H9 (cell line): ENCODE results near the gene CDH22. TPM values are rescaled to one million over a fixed set of nuclear protein-coding genes. Genes with fewer than 3 reads are reported as not detected.

Experiments used
- DNase-seq: peaks from one replicate; pipeline ENCODE4 v3.0.0-alpha.2; 2017
- H2AFZ ChIP-seq: one replicate; pipeline ENCODE4 v1.6.1; 2013; ENCODE audit warnings: mild to moderate bottlenecking, low read length, control low read depth, moderate library complexity
- H2AK5ac ChIP-seq: 2 replicates; pipeline ENCODE4 v1.6.1; 2013; ENCODE audit warnings: low read length, control low read depth, mixed read lengths; ENCODE audit not compliant: insufficient read length
- H2BK120ac ChIP-seq: one replicate; pipeline ENCODE4 v1.6.1; 2013; ENCODE audit warnings: low read depth, mild to moderate bottlenecking, low read length, control low read depth, inconsistent platforms; ENCODE audit not compliant: poor library complexity, severe bottlenecking
- H2BK12ac ChIP-seq: 2 replicates; pipeline ENCODE4 v1.6.1; 2013; ENCODE audit warnings: low read length, control low read depth, mixed read lengths, low read depth; ENCODE audit not compliant: insufficient read length
- H2BK15ac ChIP-seq: 2 replicates; pipeline ENCODE4 v1.6.1; 2013; ENCODE audit warnings: low read depth, low read length, control low read depth
- H2BK20ac ChIP-seq: one replicate; pipeline ENCODE4 v1.6.1; 2013; ENCODE audit warnings: low read depth, mild to moderate bottlenecking, low read length, control low read depth, inconsistent platforms; ENCODE audit not compliant: poor library complexity, severe bottlenecking
- H2BK5ac ChIP-seq: 2 replicates; pipeline ENCODE4 v1.6.1; 2013; ENCODE audit warnings: low read length, control low read depth, mixed read lengths; ENCODE audit not compliant: insufficient read length
- H3K14ac ChIP-seq: 2 replicates; pipeline ENCODE4 v1.6.1; 2013; ENCODE audit warnings: low read length, control low read depth; ENCODE audit not compliant: insufficient read depth
- H3K18ac ChIP-seq: 2 replicates; pipeline ENCODE4 v1.6.1; 2013; ENCODE audit warnings: low read depth, mild to moderate bottlenecking, mixed read lengths, low read length, control low read depth; ENCODE audit not compliant: insufficient read length
- H3K23ac ChIP-seq: 2 replicates; pipeline ENCODE4 v1.6.1; 2013; ENCODE audit warnings: low read length, control low read depth, mixed read lengths, low read depth; ENCODE audit not compliant: insufficient read length
- H3K23me2 ChIP-seq: 2 replicates; pipeline ENCODE4 v1.6.1; 2013; ENCODE audit warnings: low read depth, mild to moderate bottlenecking, mixed read lengths, low read length, control low read depth; ENCODE audit not compliant: insufficient read length, poor library complexity, severe bottlenecking
- H3K27ac ChIP-seq: 2 replicates; pipeline ENCODE4 v1.5.1; 2013; ENCODE audit warnings: low read length, control low read depth, mixed read lengths, low read depth; ENCODE audit not compliant: insufficient read length
- H3K27me3 ChIP-seq: 2 replicates; pipeline ENCODE4 v1.6.1; 2013; ENCODE audit warnings: low read length, control low read depth, inconsistent platforms; ENCODE audit not compliant: insufficient read depth
- H3K4ac ChIP-seq: 2 replicates; pipeline ENCODE4 v1.6.1; 2013; ENCODE audit warnings: low read depth, mild to moderate bottlenecking, control low read depth, inconsistent platforms, low read length, moderate library complexity
- H3K4me1 ChIP-seq: 2 replicates; pipeline ENCODE4 v1.6.1; 2013; ENCODE audit warnings: low read length, control low read depth, inconsistent platforms; ENCODE audit not compliant: insufficient read depth
- H3K4me2 ChIP-seq: 2 replicates; pipeline ENCODE4 v1.6.1; 2013; ENCODE audit warnings: low read length, control low read depth, mixed read lengths; ENCODE audit not compliant: insufficient read length, insufficient read depth
- H3K56ac ChIP-seq: 2 replicates; pipeline ENCODE4 v1.6.1; 2013; ENCODE audit warnings: low read depth, mild to moderate bottlenecking, mixed read lengths, low read length, control low read depth; ENCODE audit not compliant: insufficient read length
- H3K79me1 ChIP-seq: 2 replicates; pipeline ENCODE4 v1.6.1; 2013; ENCODE audit warnings: low read depth, mild to moderate bottlenecking, moderate library complexity, low read length, control low read depth, inconsistent platforms; ENCODE audit not compliant: insufficient read depth, poor library complexity, severe bottlenecking
- H3K79me2 ChIP-seq: 2 replicates; pipeline ENCODE4 v1.6.1; 2013; ENCODE audit warnings: low read length, control low read depth, inconsistent platforms; ENCODE audit not compliant: insufficient read depth
- H3K9ac ChIP-seq: 2 replicates; pipeline ENCODE4 v1.6.1; 2013; ENCODE audit warnings: low read length, control low read depth, mixed read lengths; ENCODE audit not compliant: insufficient read length; ENCODE audit errors: extremely low read depth
- H3K9me3 ChIP-seq: one replicate; pipeline ENCODE4 v1.6.1; 2013; ENCODE audit warnings: low read depth, low read length, inconsistent platforms; ENCODE audit not compliant: control insufficient read depth
- H3T11ph ChIP-seq: one replicate; pipeline ENCODE4 v1.6.1; 2013; ENCODE audit warnings: mild to moderate bottlenecking, low read length, control low read depth, inconsistent platforms
- H4K20me1 ChIP-seq: one replicate; pipeline ENCODE4 v1.6.1; 2013; ENCODE audit not compliant: control insufficient read depth, insufficient read length, insufficient read depth
- H4K5ac ChIP-seq: 2 replicates; pipeline ENCODE4 v1.6.1; 2013; ENCODE audit warnings: low read depth, mild to moderate bottlenecking, mixed read lengths, low read length, control low read depth; ENCODE audit not compliant: insufficient read length
- H4K8ac ChIP-seq: replicated peaks from 2 replicates; pipeline ENCODE4 v1.6.1; 2013; ENCODE audit warnings: low read length, control low read depth, mixed read lengths, low read depth; ENCODE audit not compliant: insufficient read length
- H4K91ac ChIP-seq: 2 replicates; pipeline ENCODE4 v1.6.1; 2013; ENCODE audit warnings: low read depth, mild to moderate bottlenecking, moderate library complexity, mixed read lengths, low read length, control low read depth; ENCODE audit not compliant: insufficient read length
- H3K27ac Mint-ChIP-seq, 3 experiments: 2 replicates in 2 of 3; 3 replicates in 1 of 3; pipeline ENCODE4 v1.8.0; 2020 to 2021; ENCODE audit warnings: mixed read lengths in 3 of 3, mild to moderate bottlenecking in 1 of 3, moderate library complexity in 1 of 3
- H3K27me3 Mint-ChIP-seq: 2 replicates; pipeline ENCODE4 v1.8.0; 2021; ENCODE audit warnings: low read depth, mild to moderate bottlenecking, moderate library complexity, mixed read lengths
- H3K36me3 Mint-ChIP-seq, 3 experiments: 2 replicates in 2 of 3; 3 replicates in 1 of 3; pipeline ENCODE4 v1.8.0; 2020 to 2021; ENCODE audit warnings: low read depth in 3 of 3, mixed read lengths in 3 of 3; ENCODE audit not compliant: insufficient read depth in 1 of 3
- H3K4me1 Mint-ChIP-seq, 2 experiments: 2 replicates each; pipeline ENCODE4 v1.8.0; 2020; ENCODE audit warnings: mixed read lengths in 2 of 2
- H3K4me3 Mint-ChIP-seq, 2 experiments: 2 replicates in 1 of 2; 3 replicates in 1 of 2; pipeline ENCODE4 v1.8.0; 2020 to 2021; ENCODE audit warnings: mild to moderate bottlenecking in 2 of 2, mixed read lengths in 2 of 2, moderate library complexity in 1 of 2
- H3K9me3 Mint-ChIP-seq, 2 experiments: 2 replicates in 1 of 2; 3 replicates in 1 of 2; pipeline ENCODE4 v1.8.0; 2020; ENCODE audit warnings: mild to moderate bottlenecking in 2 of 2, mixed read lengths in 2 of 2, moderate library complexity in 1 of 2
- WGBS: extraction: QIAGEN DNeasy Blood & Tissue Kit; methylation state at CpG from one replicate; pipeline ENCODE4 v1.1.7; 2013; ENCODE audit warnings: missing lambda C conversion rate, low lambda C conversion rate, mixed read lengths; ENCODE audit not compliant: insufficient read length; ENCODE audit errors: extremely low coverage; 5-methylcytosine and 5-hydroxymethylcytosine counted together
- total RNA-seq: library from RNA; stranded (reverse); gene quantifications from 2 replicates; pipeline ENCODE4 v1.2.1, GENCODE V29; 2021
- TF ChIP-seq, protein P1 (sequence below): fragments of 200-600 bp; sonication (generic); conservative IDR thresholded peaks from 3 replicates; pipeline ENCODE4 v1.8.0; 2021; ENCODE audit warnings: antibody characterized with exemption, mild to moderate bottlenecking

Gene CDH22
- total RNA-seq, 1 experiment from 2014 or later, result not detected

DNA sequence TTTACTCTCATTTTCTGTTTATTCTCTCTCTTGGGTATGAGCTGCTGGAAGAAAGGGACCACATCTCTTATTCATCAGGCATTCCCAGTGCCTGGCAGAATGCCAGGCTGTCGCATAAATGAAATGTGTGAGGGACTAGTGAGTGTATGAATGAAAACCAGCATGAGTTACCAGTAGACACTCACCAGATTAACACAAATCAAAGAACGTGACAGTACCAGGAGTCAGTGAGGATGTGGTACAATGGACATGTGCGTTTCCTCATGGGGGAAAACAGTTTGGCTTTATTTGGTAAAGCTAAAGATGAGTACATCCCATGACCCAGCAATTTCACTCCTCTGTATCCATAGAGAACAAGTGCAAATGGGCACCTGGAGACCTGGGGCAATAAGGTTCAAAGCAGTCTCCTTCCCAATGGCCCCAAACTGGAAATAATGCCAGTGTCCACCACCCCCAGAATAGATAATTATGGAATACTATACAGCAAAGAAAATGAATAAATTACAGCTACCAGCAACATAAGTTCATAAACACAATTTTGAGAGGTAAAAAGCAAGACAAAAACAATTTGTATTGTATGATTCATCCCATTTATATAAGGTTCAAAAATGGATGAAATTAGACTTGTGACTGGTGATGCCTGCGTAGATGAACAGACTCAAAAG lies 93.3 kb downstream of the CDH22 start:
- Histone ChIP-seq H3K23ac (no peak overlapping the region), H2AFZ (no peak overlapping the region), H3K4me2 (no peak overlapping the region), H3K79me1 (no peaks in the 10 kb centered on the region), H3K9me3 (no peaks in the 10 kb centered on the region), H2BK5ac (no peak overlapping the region), H3K56ac (no peak overlapping the region), H4K20me1 (no peaks in the 10 kb centered on the region), H3K27ac (no peak overlapping the region), H2BK15ac (no peak overlapping the region), H3K79me2 (no peaks in the 10 kb centered on the region), H4K91ac (no peak overlapping the region), H3T11ph (no peak overlapping the region), H4K8ac (no peak overlapping the region), H2BK20ac (no peak overlapping the region), H3K9ac (no peak overlapping the region), H3K27me3 (no peaks in the 10 kb centered on the region), H3K14ac (no peak overlapping the region), H2BK12ac (no peak overlapping the region), H2BK120ac (no peak overlapping the region), H3K4ac (no peak overlapping the region), H3K18ac (no peak overlapping the region), H3K23me2 (no peaks in the 10 kb centered on the region), H4K5ac (no peak overlapping the region), H2AK5ac (no peak overlapping the region), H3K4me1 (no peaks in the 10 kb centered on the region; the same call in 1 of the 2 replicates)
- Mint-ChIP-seq H3K9me3 (no peaks in the 10 kb centered on the region; a peak in 2 of 5 replicates), H3K4me1 (peaks cover 22 to 30% of the 10 kb centered on the region in 2 experiments), H3K4me3 (no peak overlapping the region; a peak in 1 of 5 replicates), H3K36me3 (no peaks in the 10 kb centered on the region), H3K27me3 (peaks cover 6% of the 10 kb centered on the region), H3K27ac (0 out of 7 replicates have a peak overlapping the region, but pooled peaks of 1 of the 3 experiments have one; percentile 21)
- TF ChIP-seq, protein P1, sequence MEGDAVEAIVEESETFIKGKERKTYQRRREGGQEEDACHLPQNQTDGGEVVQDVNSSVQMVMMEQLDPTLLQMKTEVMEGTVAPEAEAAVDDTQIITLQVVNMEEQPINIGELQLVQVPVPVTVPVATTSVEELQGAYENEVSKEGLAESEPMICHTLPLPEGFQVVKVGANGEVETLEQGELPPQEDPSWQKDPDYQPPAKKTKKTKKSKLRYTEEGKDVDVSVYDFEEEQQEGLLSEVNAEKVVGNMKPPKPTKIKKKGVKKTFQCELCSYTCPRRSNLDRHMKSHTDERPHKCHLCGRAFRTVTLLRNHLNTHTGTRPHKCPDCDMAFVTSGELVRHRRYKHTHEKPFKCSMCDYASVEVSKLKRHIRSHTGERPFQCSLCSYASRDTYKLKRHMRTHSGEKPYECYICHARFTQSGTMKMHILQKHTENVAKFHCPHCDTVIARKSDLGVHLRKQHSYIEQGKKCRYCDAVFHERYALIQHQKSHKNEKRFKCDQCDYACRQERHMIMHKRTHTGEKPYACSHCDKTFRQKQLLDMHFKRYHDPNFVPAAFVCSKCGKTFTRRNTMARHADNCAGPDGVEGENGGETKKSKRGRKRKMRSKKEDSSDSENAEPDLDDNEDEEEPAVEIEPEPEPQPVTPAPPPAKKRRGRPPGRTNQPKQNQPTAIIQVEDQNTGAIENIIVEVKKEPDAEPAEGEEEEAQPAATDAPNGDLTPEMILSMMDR, result no peak
- no peak for DNase-seq
- WGBS, result no CpG with 5 or more reads among the region's 4 CpGs
